Loucy (cell line): ENCODE measurements around the gene CETN2.
"Not testable (repeated sequence)": the region's sequence is repeated elsewhere in the genome, so short reads cannot be mapped to it uniquely, and the experiment has no call there.

ENCODE experiments used
- CTCF ChIP-seq: fragments of 200-600 bp; sonication (generic); conservative IDR thresholded peaks from 2 replicates; pipeline ENCODE4 v1.5.1; 2014; ENCODE audit warnings: mild to moderate bottlenecking, antibody characterized with exemption, low read length
- EZH2phosphoT487 ChIP-seq: fragments of 200-600 bp; IDR thresholded peaks from 2 replicates; pipeline ENCODE4 v1.6.1; 2018; ENCODE audit warnings: antibody characterized with exemption, mild to moderate bottlenecking, moderate library complexity, borderline replicate concordance

- TF ChIP-seq CTCF, EZH2phosphoT487: not testable (repeated sequence)
Measured at GRCh38 chrX:152835470-152835869, 4.9 kb upstream of the CETN2 start.
